Measurements from ENCODE around the gene CDC25B.
A peak's percentile ranks its signal among the peaks of the same experiment; 100 is the strongest.

CDC25B gene

DNA sequence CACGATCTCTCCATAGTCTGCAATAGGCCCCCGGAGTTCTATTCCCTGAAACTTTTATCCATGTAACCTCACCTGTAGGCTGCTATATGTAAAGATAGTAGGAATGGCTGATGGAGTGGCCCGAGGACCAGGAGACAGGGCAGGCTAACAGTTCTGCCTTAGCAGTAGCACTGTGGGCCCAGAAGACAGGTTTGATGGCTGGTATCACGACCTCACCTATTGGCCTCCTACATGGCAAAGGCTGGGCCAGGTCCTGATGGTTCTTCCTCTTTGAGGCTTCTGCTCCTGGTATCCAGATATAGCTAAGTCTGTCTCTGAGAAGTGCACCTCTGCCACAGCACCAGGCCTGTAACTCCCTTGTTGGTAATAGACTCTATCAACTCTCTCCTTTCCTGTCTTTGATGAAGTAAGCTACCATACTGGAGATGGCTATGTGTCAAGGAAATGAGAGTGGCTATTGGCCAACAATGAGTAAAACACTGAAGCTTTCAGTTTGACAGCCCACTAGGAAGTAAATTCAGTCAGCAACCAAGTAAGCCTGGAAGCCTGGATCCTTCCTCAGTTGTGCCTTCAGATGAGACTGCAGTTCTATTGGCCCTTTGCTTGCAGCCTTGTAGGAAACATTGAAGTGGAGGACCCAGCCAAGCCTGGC is 20.5 kb upstream of the CDC25B start:
- Histone ChIP-seq H3K27ac (ENCODE audit: low read depth, low read length) (no peak overlapping the region), H3K27me3 (ENCODE audit: control insufficient read depth in 5 of 5, insufficient read depth in 4 of 5, low read length in 5 of 5) (no peaks in the 10 kb centered on the region), H3K4me3 (ENCODE audit: low read depth in 1 of 5, low read length in 5 of 5) (no peak overlapping the region), H3K9me3 (ENCODE audit: control insufficient read depth in 5 of 5, low read length in 5 of 5) (peaks cover 0 to 4% (median 0%) of the 10 kb centered on the region in 5 donors), H3K36me3 (ENCODE audit: control insufficient read depth in 5 of 5, insufficient read depth in 5 of 5, low read length in 5 of 5) (no peaks in the 10 kb centered on the region), H3K9ac (ENCODE audit: low read length in 5 of 5) (no peak overlapping the region), H3K4me1 (ENCODE audit: control insufficient read depth in 5 of 5, insufficient read depth in 5 of 5, low read length in 5 of 5) (peaks cover 0 to 17% (median 16%) of the 10 kb centered on the region in 5 donors)

GRCh38 chr20:3777381-3777715 is 18.8 kb upstream of the CDC25B start:
- Histone ChIP-seq H3K4me3 (ENCODE audit: low read depth in 1 of 5, low read length in 5 of 5) (peak overlapping the region in 4 of 5 donors; percentile 59 to 72 (median 67)), H3K9me3 (ENCODE audit: control insufficient read depth in 5 of 5, low read length in 5 of 5) (peaks cover 0 to 4% (median 0%) of the 10 kb centered on the region in 5 donors), H3K36me3 (ENCODE audit: control insufficient read depth in 5 of 5, insufficient read depth in 5 of 5, low read length in 5 of 5) (no peaks in the 10 kb centered on the region), H3K27me3 (ENCODE audit: control insufficient read depth in 5 of 5, insufficient read depth in 4 of 5, low read length in 5 of 5) (no peaks in the 10 kb centered on the region), H3K27ac (ENCODE audit: low read depth, low read length) (no peak overlapping the region), H3K4me1 (ENCODE audit: control insufficient read depth in 5 of 5, insufficient read depth in 5 of 5, low read length in 5 of 5) (peaks cover 0 to 27% (median 23%) of the 10 kb centered on the region in 5 donors), H3K9ac (ENCODE audit: low read length in 5 of 5) (peak overlapping the region in 3 of 5 donors; percentile 45 to 68 (median 63))

DNA sequence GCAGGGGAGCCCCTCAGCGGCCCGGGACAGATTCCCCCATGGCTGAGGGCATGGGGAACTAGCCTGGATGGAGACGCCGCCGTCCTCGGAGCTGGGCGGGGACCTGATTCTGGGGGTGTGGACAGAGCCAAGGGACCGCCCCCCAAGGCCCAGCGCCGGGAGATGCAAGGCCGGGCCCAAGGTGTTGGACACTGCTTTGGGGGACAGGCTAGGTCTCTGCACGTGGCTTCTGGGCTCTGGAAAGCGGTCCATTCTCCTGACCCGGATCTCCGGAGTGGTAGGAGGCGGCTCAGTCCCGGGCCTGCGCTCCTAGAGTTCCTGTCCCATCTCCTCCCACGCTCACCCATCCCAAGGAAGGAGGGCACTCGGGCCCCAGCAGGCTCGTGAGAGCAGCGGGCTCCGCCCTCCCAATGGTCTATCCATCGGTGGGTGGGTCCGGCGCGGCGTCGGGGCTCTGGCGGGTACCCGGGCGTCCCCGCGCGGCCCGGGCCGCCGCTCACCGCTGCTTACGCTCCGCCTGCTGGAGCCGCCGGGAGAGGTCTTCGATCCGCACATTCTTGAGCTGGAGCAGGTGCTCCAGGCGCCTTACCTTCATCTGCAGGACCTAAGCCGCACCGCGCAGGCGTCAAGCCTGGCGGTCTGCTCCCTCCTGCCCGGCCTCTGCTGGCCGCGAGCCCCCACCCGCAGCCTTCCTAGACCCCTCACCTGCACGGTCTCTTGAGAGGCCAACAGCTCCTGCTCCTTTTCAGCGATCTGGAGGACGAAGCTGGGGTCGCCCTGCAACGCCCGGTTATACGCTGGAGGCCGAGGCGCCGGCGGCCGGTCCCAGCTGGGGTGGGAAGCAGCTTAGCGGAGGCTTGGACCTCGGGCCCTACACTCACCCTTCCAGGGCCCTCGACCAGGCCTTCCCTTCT is 18.1 kb upstream of the CDC25B start:
- peaks cover 0 to 3% (median 0%) of the 10 kb centered on the region in 5 donors for H3K36me3 ChIP-seq (ENCODE audit: control insufficient read depth in 5 of 5, insufficient read depth in 5 of 5, low read length in 5 of 5)
- no peaks in the 10 kb centered on the region for H3K27me3 ChIP-seq (ENCODE audit: control insufficient read depth in 5 of 5, insufficient read depth in 4 of 5, low read length in 5 of 5)
- H3K9ac ChIP-seq (ENCODE audit: low read length in 5 of 5) = peak overlapping the region in 4 of 5 donors; percentile 43 to 68 (median 54)
- H3K9me3 ChIP-seq (ENCODE audit: control insufficient read depth in 5 of 5, low read length in 5 of 5) = peaks cover 0 to 4% (median 0%) of the 10 kb centered on the region in 5 donors
- no peak overlapping the region for H3K27ac ChIP-seq (ENCODE audit: low read depth, low read length)
- H3K4me1 ChIP-seq (ENCODE audit: control insufficient read depth in 5 of 5, insufficient read depth in 5 of 5, low read length in 5 of 5) = peaks cover 0 to 27% (median 23%) of the 10 kb centered on the region in 5 donors
- H3K4me3 ChIP-seq (ENCODE audit: low read depth in 1 of 5, low read length in 5 of 5) = peak overlapping the region in 4 of 5 donors; percentile 59 to 72 (median 67)

DNA sequence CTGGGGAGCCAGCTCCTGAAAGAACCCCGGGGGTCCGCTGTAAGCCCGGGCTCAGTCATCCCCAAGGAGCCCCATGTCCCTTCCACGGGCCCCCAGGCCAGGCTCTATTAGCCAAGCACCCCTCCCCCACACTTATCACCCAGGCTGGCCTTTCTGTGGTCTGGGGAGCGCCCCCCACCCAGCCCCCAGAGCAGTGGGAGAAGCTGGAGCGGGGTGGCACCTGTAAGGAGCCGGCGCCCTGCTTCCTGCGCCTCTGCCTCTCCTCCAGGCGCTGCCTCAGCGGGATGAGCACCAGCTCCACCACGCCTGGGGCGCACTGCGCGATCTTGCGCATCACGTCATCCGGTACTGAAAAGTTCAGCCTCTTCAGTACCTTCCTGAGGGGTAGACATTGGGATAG is 17.1 kb upstream of the CDC25B start:
- H3K27ac ChIP-seq (ENCODE audit: low read depth, low read length) = no peak overlapping the region
- no peaks in the 10 kb centered on the region for H3K27me3 ChIP-seq (ENCODE audit: control insufficient read depth in 5 of 5, insufficient read depth in 4 of 5, low read length in 5 of 5)
- peaks cover 0 to 4% (median 0%) of the 10 kb centered on the region in 5 donors for H3K9me3 ChIP-seq (ENCODE audit: control insufficient read depth in 5 of 5, low read length in 5 of 5)
- H3K4me3 ChIP-seq (ENCODE audit: low read depth in 1 of 5, low read length in 5 of 5) = no peak overlapping the region
- peaks cover 0 to 8% (median 0%) of the 10 kb centered on the region in 5 donors for H3K36me3 ChIP-seq (ENCODE audit: control insufficient read depth in 5 of 5, insufficient read depth in 5 of 5, low read length in 5 of 5)
- peaks cover 0 to 36% (median 30%) of the 10 kb centered on the region in 5 donors for H3K4me1 ChIP-seq (ENCODE audit: control insufficient read depth in 5 of 5, insufficient read depth in 5 of 5, low read length in 5 of 5)
- H3K9ac ChIP-seq (ENCODE audit: low read length in 5 of 5) = no peak overlapping the region

GRCh38 chr20:3781153-3781910 is 14.8 kb upstream of the CDC25B start, which contains the start of gene SPEF1:
Gene SPEF1, minus strand, starts transcription at chr20:3781448. Its CDS starts 161 bp downstream, at chr20:3781287.
- Histone ChIP-seq H3K27ac (ENCODE audit: low read depth, low read length) (no peak within 1 kb of the TSS), H3K4me1 (ENCODE audit: control insufficient read depth in 5 of 5, insufficient read depth in 5 of 5, low read length in 5 of 5) (peaks cover 4 to 58% (median 52%) of the 10 kb centered on the region in 5 donors), H3K9me3 (ENCODE audit: control insufficient read depth in 5 of 5, low read length in 5 of 5) (no peaks in the 10 kb centered on the region), H3K27me3 (ENCODE audit: control insufficient read depth in 5 of 5, insufficient read depth in 4 of 5, low read length in 5 of 5) (no peaks in the 10 kb centered on the region), H3K36me3 (ENCODE audit: control insufficient read depth in 5 of 5, insufficient read depth in 5 of 5, low read length in 5 of 5) (peaks cover 0 to 12% (median 6%) of the 10 kb centered on the region in 5 donors), H3K9ac (ENCODE audit: low read length in 5 of 5) (peak within 1 kb of the TSS in 1 of 5 donors; percentile 16), H3K4me3 (ENCODE audit: low read depth in 1 of 5, low read length in 5 of 5) (peak within 1 kb of the TSS; percentile 41 to 58 (median 48))

DNA sequence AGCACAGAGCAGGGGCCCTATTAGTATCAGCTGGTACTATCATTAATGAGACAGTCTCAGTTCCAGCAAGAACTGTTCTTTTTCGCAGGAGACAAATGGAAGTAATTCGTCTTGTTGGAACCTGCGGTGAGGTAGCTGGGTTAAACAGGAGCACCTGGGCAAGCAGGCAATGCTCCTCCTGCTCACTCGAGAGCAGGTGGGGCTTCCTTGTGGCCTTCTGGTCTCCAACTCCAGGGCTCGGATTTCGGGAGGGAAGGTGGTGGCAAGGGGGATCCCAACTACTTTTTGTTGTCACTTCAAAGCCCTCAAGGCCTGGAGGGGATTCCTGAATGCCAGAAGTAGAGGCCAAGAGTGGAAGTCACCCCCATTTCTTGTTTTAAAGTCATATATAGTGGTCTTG is 13.5 kb upstream of the CDC25B start:
- Histone ChIP-seq H3K27me3 (ENCODE audit: control insufficient read depth in 5 of 5, insufficient read depth in 4 of 5, low read length in 5 of 5) (no peaks in the 10 kb centered on the region), H3K27ac (ENCODE audit: low read depth, low read length) (no peak overlapping the region), H3K4me3 (ENCODE audit: low read depth in 1 of 5, low read length in 5 of 5) (no peak overlapping the region), H3K9me3 (ENCODE audit: control insufficient read depth in 5 of 5, low read length in 5 of 5) (no peaks in the 10 kb centered on the region), H3K9ac (ENCODE audit: low read length in 5 of 5) (no peak overlapping the region), H3K4me1 (ENCODE audit: control insufficient read depth in 5 of 5, insufficient read depth in 5 of 5, low read length in 5 of 5) (peaks cover 4 to 57% (median 51%) of the 10 kb centered on the region in 5 donors), H3K36me3 (ENCODE audit: control insufficient read depth in 5 of 5, insufficient read depth in 5 of 5, low read length in 5 of 5) (peaks cover 0 to 12% (median 6%) of the 10 kb centered on the region in 5 donors)

GRCh38 chr20:3783068-3783489 is 13.0 kb upstream of the CDC25B start:
- H3K4me3 ChIP-seq (ENCODE audit: low read depth in 1 of 5, low read length in 5 of 5) = no peak overlapping the region

DNA sequence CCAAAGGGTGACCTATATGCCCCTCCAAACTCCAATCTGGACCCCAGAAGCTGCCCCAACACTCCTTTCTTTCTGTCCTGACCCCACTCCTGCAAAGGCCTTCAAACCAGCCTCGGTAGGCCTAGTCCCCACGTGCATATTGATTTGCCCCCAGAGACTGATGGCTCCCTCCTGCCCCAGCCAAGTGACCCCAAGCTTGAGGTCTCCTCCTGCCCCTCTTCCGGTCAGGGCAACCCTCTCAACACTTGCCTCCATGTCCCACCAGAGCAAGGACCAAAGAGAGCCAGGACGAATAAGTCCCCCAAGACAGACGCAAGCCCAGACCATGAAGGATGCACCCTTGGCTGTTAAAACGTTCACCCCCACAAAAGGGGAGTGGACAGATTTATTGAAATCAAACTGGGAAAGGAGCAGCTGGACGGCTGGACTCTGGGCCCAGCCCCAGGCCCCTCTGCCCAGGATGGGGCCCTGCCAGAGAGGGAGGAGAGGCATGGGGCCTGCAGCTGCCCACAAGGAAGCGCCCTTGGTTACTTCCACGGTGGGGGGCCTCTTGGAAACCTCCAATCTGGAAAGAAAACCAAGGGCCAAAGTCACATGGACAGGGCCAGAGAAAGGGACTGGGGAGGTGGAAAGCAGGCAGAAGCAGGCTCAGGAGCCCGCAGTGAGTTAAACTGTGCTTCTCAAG is 12.5 kb upstream of the CDC25B start:
- no peak overlapping the region for H3K27ac ChIP-seq (ENCODE audit: low read depth, low read length)
- peak overlapping the region in 2 of 5 donors; percentile 7 to 23 for H3K9ac ChIP-seq (ENCODE audit: low read length in 5 of 5)
- peaks cover 0 to 12% (median 6%) of the 10 kb centered on the region in 5 donors for H3K36me3 ChIP-seq (ENCODE audit: control insufficient read depth in 5 of 5, insufficient read depth in 5 of 5, low read length in 5 of 5)
- H3K4me1 ChIP-seq (ENCODE audit: control insufficient read depth in 5 of 5, insufficient read depth in 5 of 5, low read length in 5 of 5) = peaks cover 4 to 47% (median 41%) of the 10 kb centered on the region in 5 donors
- no peaks in the 10 kb centered on the region for H3K9me3 ChIP-seq (ENCODE audit: control insufficient read depth in 5 of 5, low read length in 5 of 5)
- no peaks in the 10 kb centered on the region for H3K27me3 ChIP-seq (ENCODE audit: control insufficient read depth in 5 of 5, insufficient read depth in 4 of 5, low read length in 5 of 5)
- no peak overlapping the region for H3K4me3 ChIP-seq (ENCODE audit: low read depth in 1 of 5, low read length in 5 of 5)

More at GRCh38 chr20:3783068-3783489, 13.0 kb upstream of the CDC25B start:
- Histone ChIP-seq H3K27me3 (ENCODE audit: control insufficient read depth in 5 of 5, insufficient read depth in 4 of 5, low read length in 5 of 5) (no peaks in the 10 kb centered on the region), H3K4me1 (ENCODE audit: control insufficient read depth in 5 of 5, insufficient read depth in 5 of 5, low read length in 5 of 5) (peaks cover 4 to 53% (median 46%) of the 10 kb centered on the region in 5 donors), H3K9ac (ENCODE audit: low read length in 5 of 5) (peak overlapping the region in 1 of 5 donors; percentile 23), H3K27ac (ENCODE audit: low read depth, low read length) (no peak overlapping the region), H3K9me3 (ENCODE audit: control insufficient read depth in 5 of 5, low read length in 5 of 5) (no peaks in the 10 kb centered on the region), H3K36me3 (ENCODE audit: control insufficient read depth in 5 of 5, insufficient read depth in 5 of 5, low read length in 5 of 5) (peaks cover 0 to 12% (median 6%) of the 10 kb centered on the region in 5 donors)

GRCh38 chr20:3784216-3784853 is 11.8 kb upstream of the CDC25B start:
- Histone ChIP-seq H3K36me3 (ENCODE audit: control insufficient read depth in 5 of 5, insufficient read depth in 5 of 5, low read length in 5 of 5) (peaks cover 0 to 12% (median 6%) of the 10 kb centered on the region in 5 donors), H3K9ac (ENCODE audit: low read length in 5 of 5) (peak overlapping the region in 2 of 5 donors; percentile 64 to 75), H3K4me1 (ENCODE audit: control insufficient read depth in 5 of 5, insufficient read depth in 5 of 5, low read length in 5 of 5) (peaks cover 4 to 46% (median 41%) of the 10 kb centered on the region in 5 donors), H3K4me3 (ENCODE audit: low read depth in 1 of 5, low read length in 5 of 5) (peak overlapping the region; percentile 8 to 89 (median 81)), H3K9me3 (ENCODE audit: control insufficient read depth in 5 of 5, low read length in 5 of 5) (no peaks in the 10 kb centered on the region), H3K27ac (ENCODE audit: low read depth, low read length) (no peak overlapping the region), H3K27me3 (ENCODE audit: control insufficient read depth in 5 of 5, insufficient read depth in 4 of 5, low read length in 5 of 5) (no peaks in the 10 kb centered on the region)
